GM12872 (cell line): ENCODE results near the gene TCF7L1.

Experiments used
- CTCF ChIP-seq: IDR thresholded peaks from 3 replicates; pipeline ENCODE4 v1.5.1; 2011; ENCODE audit warnings: low read depth, mild to moderate bottlenecking, low read length, moderate library complexity; ENCODE audit not compliant: insufficient read depth

The TCF7L1 gene

GRCh38 chr2:85158559-85159273 is 25.5 kb downstream of the TCF7L1 start:
- no peak for TF ChIP-seq CTCF

GRCh38 chr2:85159589-85159988 is 26.4 kb downstream of the TCF7L1 start:
- no peak for TF ChIP-seq CTCF

- TF ChIP-seq CTCF: no peak
Observed at GRCh38 chr2:85160966-85161960, 28.1 kb downstream of the TCF7L1 start.

DNA sequence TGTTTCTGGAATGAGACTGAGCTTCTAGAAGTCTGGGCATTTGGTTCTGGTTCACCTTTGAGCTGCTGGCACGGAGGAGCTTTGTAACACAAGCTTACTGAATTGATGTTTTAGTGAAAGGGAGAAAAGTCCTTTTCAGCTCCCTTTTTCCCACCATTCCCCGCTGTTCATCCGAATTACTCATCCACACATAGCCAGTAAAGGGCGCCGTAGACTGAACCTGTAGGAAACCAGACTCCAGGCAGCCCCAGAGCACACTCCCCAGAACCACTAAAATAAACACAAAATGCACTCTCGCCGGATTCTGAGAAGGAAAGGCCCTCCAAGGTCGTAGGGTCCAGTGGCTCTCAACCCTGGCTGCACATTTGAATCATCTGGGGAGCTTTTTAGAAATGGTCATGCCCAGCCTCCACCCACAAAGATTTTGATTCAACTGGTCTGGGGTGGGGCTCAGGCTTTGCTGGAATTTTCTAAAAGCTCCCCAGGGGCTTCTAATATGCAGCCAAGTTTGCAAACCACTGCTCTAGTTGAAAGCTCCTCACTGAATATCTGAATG is 29.6 kb downstream of the TCF7L1 start:
- no peak for TF ChIP-seq CTCF

- no peak for TF ChIP-seq CTCF
Observed at GRCh38 chr2:85163675-85164074, 30.5 kb downstream of the TCF7L1 start.

DNA sequence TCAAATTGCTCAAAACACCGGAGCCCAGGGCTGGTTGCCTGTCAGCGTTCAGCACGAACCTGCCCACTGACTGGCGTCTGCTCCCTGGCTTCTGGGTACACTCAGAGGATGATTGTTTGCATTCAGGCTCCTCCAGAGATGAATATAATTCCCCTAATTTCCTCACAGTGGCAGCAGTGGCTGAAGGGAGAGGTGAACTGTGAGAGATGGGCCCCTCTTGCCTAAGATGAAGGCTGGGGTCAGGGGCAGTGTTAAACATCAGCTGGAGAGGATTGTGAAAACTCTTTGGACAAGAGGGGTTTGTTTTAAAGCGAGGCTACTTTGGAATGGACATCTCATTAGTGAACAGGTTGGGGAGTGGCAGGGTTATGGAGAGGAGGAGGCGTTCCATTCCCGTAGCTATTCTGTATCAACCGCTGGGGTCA is 31.0 kb downstream of the TCF7L1 start:
- no peak for TF ChIP-seq CTCF

- no peak for TF ChIP-seq CTCF
Observed at GRCh38 chr2:85165088-85165690, 32.0 kb downstream of the TCF7L1 start.
